Anterior cingulate cortex (tissue), 58 donors: ENCODE results near the gene BEND6.
"Not testable (repeated sequence)": the region's sequence is repeated elsewhere in the genome, so short reads cannot be mapped to it uniquely, and the experiment has no call there.

Source experiments
- DNase-seq, 58 donors: peaks; one replicate each; lab custom pipeline; 2025; lab: John Stamatoyannopoulos, UW

BEND6 gene

DNA sequence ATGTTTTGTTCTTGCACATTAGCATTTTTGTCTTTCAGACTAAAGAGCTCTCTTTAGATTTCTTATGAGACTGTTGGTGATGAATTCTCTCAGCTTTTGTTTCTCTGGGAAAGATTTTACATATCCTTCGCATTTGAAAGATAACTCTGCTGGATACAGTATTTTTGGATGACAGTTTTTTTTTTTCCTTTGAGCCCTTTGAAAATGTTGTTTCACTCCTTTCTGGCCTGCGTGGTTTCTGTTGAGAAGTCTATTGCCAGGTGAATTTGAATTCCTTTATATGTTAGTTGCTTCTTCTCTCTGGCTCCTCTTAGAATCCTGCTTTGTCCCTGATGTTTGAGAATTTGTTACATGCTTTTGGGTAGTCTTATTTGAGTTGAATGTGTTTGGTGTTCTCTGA lies 69.4 kb downstream of the BEND6 start:
- no peak for DNase-seq

DNA sequence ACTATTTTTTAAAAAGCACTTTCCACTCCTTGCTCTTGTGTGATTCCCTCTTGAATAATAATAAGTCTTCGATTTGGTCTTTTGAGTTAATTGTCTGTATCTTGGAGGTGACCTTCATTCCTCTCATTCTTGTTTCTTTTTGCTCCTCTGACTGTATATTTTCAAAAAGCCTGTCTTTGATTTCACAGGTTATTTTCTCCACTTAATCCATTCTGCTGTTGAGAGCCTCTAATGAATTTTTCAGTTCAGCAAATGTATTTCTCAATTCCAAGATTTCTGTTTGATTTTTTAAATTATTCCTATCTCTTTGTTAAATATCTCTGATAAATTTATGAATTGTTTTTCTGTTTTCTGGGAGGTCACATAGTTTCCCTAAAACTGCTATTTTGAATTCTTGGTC lies 69.9 kb downstream of the BEND6 start:
- no peak for DNase-seq

DNA sequence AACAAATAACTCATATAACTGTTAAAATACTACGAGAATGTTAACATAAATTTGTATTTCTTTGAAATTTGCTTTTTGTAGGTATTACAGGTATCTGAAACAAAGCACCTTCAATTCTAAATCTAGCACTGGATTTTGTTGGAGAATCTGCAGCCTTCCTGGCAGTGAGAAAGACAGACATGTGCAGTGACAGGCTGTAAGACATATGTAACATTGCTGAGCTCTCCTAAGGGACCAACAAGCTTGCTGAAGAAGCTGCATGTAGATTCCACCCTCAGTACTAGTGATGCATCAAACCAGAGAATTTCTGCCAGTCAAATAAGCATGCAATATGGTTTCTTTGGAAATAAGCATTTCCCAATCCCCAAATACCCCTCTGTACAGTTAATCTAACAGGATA lies 71.1 kb downstream of the BEND6 start:
- DNase-seq, result no peak

DNA sequence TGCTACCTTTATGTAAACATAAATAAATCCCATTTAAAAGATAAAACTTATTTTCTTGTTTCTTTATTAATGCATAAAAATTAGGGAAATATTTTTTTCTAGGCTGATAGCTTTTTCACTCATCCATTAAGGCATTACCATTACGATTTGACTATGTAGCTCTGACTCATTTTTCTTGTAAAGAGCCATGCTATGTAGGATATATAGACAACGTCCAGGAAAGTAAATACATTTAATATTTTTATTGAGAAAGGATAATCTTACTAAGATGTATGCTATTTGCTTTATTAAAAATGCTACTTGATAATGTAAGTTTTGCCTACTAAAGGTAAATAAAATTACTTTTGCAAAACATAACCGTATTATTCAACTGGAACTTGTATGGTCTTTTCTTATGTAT lies 72.4 kb downstream of the BEND6 start:
- no peak for DNase-seq

DNA sequence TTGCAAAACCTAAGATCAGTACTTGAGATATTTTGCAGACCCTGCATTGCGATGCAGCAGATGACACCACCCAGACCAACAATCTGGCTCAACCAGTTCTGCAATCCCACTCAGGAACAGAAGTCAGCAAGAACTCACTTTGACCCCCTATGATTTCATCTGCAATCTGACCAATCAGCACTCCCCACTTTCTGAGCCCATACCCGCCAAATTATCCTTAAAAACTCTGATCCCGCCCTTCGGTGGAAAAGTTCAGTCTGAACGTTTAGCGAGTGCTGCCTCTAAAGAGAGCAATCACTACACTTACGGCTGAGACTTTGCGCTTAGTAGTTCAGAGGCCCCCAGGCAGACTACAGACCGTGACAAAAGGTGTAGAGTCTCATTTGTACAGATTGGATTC lies 74.3 kb downstream of the BEND6 start:
- no peak for DNase-seq

DNA sequence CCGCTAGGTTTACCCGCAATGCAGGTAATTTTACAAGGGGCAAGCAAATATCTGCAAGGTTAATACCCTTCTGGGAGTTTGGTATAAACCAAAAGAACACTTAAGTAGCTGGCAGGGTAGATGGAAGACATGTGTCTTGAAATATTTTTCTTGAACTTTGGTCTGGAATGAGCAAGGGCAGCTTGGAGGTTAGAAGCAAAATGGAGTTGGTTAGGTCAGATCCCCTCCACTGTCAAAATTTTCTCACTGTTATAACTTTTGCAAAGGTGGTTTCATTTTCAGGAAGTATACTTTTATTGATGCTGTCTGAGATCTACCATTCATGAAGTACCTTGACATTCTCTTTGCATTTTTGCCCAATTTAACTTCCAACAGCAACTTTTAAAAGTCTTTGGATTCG lies 78.3 kb downstream of the BEND6 start:
- DNase-seq, result no peak

DNA sequence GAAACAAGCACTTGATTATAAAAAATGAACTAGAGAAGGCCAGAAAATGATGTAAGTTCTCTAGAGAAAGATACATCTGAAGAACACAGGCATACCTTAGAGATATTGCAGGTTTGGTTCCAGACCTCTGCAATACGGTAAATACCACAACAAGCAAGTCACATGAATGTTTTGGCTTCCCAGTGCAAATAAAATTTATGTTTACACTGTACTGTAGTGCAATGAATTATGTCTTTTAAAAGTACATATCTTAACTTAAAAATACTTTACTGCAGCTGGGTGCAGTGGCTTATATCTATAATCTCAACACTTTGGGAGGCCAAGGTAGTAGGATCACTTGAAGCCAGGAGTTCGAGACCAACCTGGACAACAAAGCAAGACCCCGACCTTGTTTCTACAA lies 80.6 kb downstream of the BEND6 start:
- DNase-seq, result no peak

DNA sequence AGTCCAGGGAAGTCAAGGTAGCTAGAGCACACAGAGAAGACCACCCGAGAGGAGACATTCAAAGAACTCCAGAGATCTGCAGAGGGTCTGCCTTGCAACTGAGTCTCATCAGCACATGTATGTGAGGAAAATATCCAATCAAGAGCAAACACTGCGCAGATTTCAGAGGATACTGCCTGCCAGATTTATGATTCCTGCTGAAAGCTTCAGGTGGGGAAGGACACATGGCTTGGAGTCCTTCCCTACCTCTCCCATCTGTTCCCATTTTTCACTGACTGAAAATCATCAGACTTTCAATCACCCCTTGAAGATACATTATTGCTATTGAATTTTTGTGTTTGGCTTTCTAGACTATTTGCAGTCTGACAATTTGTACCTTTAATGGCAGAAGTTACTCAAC lies 84.0 kb downstream of the BEND6 start:
- no peak for DNase-seq

DNA sequence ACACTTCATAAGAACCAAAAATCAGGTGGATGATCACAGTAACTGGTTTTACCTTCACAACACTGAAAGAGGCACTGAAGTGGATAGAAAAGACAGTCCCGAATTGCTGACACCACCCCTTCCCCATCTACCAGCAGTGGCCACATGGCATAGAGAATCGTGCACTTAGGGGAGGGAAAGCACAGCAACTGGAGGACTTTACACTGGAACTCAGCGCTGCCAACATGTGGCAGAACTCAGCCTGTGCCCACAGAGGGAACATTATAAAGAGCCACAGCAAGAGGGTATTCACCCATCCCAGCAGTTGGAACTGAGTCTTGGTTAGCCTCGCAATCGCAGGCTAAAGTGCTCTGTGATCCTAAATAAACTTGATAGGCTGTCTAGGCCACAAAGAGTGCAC lies 85.1 kb downstream of the BEND6 start:
- no peak for DNase-seq

DNA sequence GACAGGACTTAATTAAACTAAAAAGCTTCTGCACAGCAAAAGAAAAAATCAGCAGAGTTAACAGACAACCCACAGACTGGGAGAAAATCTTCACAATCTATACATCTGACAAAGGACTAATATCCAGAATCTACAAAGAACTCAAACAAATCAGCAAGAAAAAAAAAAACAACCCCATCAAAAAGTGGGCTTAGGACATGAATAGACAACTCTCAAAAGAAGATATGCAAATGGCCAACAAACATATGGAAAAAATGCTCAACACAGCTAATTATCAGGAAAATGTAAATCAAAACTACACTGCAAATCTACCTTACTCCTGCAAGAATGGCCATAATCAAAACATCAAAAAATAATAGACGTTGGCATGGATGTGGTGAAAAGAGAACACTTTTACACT lies 89.2 kb downstream of the BEND6 start:
- not testable (repeated sequence) for DNase-seq

DNA sequence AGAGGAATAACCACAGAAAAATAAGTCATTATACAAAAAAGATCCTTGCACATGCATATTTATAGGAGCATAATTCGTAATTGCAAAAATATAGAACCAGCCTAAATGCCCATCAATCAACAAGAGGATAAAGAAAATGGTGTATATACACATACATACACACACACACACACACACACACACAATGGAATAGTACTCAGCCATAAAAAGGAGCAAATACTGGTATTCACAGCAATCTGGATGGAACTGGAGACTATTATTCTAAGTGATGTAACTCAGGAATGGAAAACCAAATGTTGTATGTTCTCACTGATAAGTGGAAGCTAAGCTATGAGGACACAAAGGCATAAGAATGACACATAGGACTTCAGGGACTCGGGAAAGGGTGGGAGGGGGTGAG lies 89.7 kb downstream of the BEND6 start:
- DNase-seq, result no peak

DNA sequence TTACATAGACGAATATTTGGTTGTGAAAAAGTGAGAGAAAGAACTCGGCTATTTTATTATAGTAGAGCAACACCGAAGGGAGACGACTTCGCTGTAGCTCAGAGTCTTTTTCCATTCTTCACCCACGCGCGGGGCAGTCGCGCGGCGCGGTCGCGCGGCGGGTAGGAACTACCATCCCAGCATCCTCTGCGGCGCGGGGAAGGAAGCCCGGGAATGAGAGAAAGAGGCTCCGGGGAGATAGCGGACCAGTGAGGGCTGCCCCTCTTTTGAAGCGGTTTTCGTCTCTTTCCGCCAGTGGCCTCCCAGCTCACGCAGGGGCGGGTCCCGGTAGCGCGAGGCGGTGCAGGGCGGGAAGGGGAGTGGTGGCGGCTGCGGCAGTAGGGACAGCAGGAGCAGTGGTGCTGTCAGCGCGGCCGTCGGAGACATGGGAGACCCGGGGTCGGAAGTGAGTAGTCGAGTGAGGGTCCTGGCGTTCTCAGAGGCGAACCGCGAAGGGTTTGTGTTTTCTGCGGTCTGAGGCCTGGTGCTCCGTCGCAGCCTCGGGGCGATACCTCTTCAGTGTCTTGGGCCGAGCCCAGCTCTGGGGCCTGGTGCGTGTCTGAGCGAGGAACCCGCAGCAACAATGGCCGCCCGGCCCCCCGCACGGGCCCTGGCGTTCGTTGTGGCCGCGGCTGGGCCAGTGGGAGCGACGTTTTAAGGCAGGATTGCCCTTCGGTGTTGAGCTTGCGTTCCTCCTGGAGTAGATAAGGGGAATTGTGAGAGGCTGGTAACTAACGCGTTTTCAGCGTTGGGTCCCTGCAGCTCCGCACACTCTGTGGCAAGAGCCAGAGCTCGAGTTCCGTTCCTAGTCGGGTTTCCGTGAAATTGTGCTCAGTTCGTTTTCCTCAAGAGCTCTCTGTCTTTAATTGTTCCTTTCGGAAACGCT lies 91.7 kb downstream of the BEND6 start, which contains the start of gene KIAA1586:
Gene KIAA1586 (plus strand): TSS at position 362 of the 925 bp plus-strand sequence. CDS start 63 bp downstream, at position 425.
- peak; percentile 44 to 96 (median 91) for DNase-seq

DNA sequence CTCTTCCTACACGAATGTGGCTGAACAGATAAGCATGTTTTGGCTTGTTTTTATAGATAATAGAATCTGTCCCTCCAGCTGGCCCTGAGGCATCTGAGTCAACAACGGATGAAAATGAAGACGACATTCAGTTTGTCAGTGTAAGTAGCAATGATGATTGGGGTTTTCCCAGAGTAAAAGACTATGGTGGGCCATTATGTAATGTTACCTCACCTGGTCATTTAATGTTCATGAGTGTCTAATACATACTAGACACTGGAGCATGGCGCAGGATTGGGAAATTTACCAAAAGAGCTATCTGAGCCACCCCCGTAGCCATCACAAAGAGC lies 92.3 kb downstream of the BEND6 start:
- not testable (repeated sequence) for DNase-seq

DNA sequence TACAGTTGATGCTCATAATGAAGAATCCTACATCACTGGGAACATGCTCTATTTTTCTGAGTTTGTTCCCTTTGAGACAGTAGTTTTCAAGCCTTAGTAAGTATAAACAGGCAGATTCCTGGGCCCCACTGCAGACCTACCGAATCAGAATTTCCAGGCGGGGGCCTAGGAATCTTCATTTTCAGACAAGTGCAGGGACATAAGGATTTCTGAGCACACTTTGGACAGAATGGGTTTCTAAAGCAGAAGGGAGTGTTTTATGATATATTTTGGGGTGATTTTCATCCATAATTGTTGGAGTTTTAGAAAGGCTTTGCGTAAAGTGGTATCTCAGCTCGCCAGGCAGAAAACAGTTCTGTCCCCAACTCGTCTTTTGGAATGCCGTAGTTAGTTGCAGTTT lies 93.0 kb downstream of the BEND6 start:
- not testable (repeated sequence) for DNase-seq

DNA sequence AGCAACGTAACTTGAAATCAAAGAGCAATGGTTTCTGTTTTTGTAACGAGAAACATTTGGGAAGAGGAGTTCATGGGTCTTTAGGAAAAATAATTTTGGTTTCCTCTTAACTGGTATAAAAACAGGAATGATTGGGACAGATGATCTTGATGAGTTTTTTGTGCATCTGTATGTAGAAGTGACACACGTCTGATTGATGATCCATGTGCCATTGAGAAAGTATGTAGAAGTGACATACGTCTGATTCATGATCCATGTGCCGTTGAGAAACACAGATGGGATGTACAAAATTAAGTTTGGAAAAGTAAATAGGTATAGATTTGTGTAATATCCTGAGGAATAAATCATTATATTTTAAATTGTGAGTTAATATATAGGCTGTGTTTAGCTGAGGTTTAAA lies 93.7 kb downstream of the BEND6 start:
- no peak for DNase-seq

DNA sequence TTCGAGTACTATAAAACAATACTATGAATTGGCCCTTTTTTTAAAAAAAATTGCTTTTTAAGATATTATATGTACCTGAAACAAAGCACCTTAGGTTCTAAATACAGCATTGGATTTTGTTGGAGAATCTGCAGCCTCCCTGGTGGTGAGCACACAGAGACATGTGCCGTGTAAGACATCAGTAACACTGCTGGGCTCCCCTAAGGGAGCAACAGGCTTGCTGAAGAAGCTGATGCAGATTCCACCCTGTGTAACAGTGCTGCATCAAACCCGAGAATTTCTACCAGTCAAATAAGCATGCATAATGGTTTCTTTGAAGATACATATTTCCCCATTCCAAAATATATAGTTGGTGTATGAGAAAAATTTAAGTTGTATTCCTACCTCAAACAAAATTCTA lies 108.9 kb downstream of the BEND6 start:
- no peak for DNase-seq

DNA sequence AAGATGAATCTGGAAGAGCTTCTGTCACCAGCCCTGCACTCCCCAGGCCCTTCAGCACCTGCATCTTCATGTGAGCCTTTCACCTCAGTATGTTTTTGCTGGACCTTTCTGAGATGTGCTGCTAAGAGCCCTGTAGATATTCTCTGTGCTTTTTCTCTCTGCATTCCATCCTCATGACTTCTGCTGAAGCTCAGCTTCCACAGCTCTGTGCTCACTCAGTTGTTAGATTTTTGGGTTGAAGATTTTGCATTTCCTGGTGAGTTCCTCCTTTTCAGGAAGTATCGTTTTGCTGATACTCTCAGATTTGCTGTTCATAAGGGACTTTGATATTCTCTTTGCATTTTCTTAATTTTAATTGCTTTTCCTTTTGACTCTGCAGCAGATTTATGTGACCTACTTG lies 109.9 kb downstream of the BEND6 start:
- no peak for DNase-seq

DNA sequence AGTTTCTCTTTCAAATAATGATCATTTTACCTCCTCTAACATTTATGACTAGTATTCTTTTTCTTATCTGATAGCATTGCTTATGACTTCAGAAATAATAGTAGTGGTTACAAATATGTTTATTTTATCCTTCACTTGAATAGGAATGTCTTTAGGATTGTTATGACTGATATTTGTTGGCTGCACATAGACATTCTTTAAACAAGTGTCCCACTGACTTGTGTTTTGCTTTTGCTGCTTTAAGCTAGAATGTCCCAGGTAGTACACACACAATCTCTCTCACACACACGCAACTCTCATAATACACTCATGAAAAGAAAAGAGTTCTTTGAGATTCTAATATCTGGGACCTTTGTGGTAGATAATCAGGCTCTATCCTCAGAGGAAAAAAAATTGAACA lies 113.2 kb downstream of the BEND6 start:
- no peak for DNase-seq

DNA sequence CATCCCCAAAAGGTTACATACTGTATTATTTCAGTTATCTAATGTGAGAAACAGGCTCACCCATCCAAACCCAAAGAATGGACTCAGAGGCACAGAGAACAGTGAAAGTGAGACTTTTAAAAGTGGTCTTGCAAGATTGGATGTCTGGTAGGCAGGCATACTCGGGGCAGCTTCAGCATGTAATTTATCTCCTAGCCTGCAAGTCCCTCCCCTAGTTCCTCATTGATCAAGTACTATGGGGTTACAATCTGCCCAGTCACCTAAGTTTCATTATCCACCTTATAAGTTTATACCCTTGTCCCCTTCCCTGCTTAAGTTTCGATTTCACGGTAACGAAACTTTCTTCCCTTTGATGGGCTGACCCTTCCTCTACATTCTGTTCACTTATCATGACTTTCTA lies 114.3 kb downstream of the BEND6 start:
- no peak for DNase-seq

DNA sequence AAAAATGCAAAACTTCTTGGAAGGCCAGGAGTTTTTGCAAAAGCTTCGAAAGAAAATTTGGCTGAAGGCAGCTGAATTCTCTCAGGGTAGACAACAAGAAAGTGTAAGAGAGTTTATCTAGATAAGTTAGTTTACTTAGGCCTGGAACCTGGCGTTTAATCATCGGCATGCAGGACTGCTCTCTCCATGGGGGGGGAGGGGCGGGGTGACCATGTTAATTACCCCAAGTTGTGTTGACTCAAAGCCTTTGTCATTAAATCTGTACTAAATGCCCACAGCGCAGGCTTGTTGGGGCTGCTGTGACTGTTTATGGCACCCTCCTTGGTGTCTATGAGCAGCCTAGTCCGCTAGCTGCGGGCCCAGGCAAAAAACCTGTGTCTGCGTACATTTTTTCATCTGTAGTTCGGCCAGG lies 115.0 kb downstream of the BEND6 start:
- DNase-seq, result no peak

DNA sequence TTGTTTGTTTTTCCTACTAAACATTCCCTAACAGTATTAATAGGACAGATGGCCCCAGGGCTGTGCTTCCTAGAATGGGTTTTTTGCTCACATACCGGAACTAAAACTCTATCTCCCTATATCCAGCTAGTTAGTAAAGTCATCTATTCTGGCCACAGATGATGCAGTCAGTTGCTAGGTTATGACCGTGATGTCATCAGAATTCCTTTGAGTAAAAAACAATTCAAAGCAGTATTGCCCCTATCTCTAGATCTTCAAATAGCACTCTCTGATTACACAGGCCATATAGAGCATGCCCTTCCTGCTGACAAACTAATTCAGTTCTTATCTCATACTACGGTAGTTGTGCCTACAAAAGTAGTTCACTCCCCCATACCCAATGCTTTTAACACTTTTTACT lies 117.2 kb downstream of the BEND6 start:
- no peak for DNase-seq

DNA sequence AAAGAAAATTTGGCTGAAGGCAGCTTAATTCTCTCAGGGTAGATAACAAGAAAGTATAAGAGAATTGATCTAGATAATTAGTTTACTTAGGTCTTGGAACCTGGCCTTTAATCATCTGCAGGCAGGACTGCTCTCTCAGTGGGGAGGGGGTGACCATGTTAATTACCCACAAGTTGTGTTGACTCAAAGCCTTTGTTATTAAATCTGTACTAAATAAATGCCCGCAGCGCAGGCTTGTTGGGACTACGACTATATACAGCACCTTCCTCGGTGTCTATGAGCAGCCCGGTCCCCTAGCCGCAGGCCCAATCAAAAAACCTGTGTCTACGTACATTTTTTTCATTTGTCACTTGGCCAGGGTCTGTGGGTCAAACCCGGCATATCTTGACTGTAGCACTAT lies 119.5 kb downstream of the BEND6 start:
- no peak for DNase-seq

DNA sequence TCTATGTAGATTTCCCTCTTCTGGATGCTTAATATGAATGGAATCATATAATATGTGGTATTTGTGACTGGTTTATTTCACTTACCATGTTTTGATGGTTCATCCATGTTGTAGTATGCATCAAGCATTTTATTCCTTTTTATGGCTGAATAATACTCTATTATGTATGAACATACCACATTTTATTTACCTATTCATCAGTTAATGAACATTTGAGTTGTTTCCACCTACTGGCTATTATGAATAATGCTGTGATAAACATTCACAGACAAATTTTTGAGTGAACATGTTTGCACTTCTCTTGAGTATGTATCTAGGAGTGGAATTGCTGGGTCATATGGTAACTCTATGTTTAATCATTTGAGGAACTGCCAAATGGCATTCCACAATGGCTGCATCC lies 120.2 kb downstream of the BEND6 start:
- DNase-seq, result no peak
